Liver (tissue), 9 donors: ENCODE measurements around the gene AFAP1L2. TPM values are rescaled to one million over a fixed set of nuclear protein-coding genes. Genes with fewer than 3 reads are reported as not detected.

ENCODE experiments used
- DNase-seq: peaks from one replicate; pipeline ENCODE4 v3.0.0-alpha.2; 2017; ENCODE audit warnings: low spot score
- H3K27ac ChIP-seq, 2 donors: one replicate each; pipeline ENCODE4 v1.7.0; 2013; ENCODE audit warnings: inconsistent platforms in 2 of 2, low read length in 2 of 2, control low read depth in 1 of 2, low read depth in 1 of 2, mild to moderate bottlenecking in 1 of 2
- H3K27me3 ChIP-seq, 4 donors: one replicate each; pipeline versions ENCODE4 v1.6.1 to v1.7.0; 2013; ENCODE audit warnings: low read length in 3 of 4, inconsistent platforms in 1 of 4, mild to moderate bottlenecking in 1 of 4, moderate library complexity in 1 of 4; ENCODE audit not compliant: control insufficient read depth in 4 of 4, insufficient read depth in 4 of 4
- H3K36me3 ChIP-seq, 4 donors: one replicate each; pipeline versions ENCODE4 v1.6.1 to v1.7.0; 2013; ENCODE audit warnings: low read length in 3 of 4, mild to moderate bottlenecking in 3 of 4, low read depth in 1 of 4, moderate library complexity in 1 of 4; ENCODE audit not compliant: control insufficient read depth in 4 of 4, insufficient read depth in 3 of 4
- H3K4me1 ChIP-seq, 4 donors: one replicate each; pipeline versions ENCODE4 v1.6.1 to v1.7.0; 2013; ENCODE audit warnings: low read length in 3 of 4, mild to moderate bottlenecking in 3 of 4, moderate library complexity in 1 of 4; ENCODE audit not compliant: control insufficient read depth in 4 of 4, insufficient read depth in 4 of 4
- H3K4me3 ChIP-seq, 3 donors: one replicate each; pipeline versions ENCODE4 v1.6.1 to v1.7.0; 2013; ENCODE audit warnings: low read length in 3 of 3, control low read depth in 1 of 3, low read depth in 1 of 3, mild to moderate bottlenecking in 1 of 3
- H3K9ac ChIP-seq, 2 donors: one replicate each; pipeline ENCODE4 v1.7.0; 2013; ENCODE audit warnings: low read length in 2 of 2, mild to moderate bottlenecking in 2 of 2, moderate library complexity in 2 of 2, control low read depth in 1 of 2, low read depth in 1 of 2
- H3K9me3 ChIP-seq, 4 donors: one replicate each; pipeline versions ENCODE4 v1.6.1 to v1.7.0; 2013; ENCODE audit warnings: low read length in 3 of 4; ENCODE audit not compliant: control insufficient read depth in 4 of 4
- ATF3 ChIP-seq: IDR thresholded peaks from 2 replicates; pipeline ENCODE4 v1.6.1; 2016; ENCODE audit warnings: antibody characterized with exemption
- CTCF ChIP-seq: fragments of 150-350 bp; IDR thresholded peaks from 2 replicates; pipeline ENCODE4 v1.5.1; 2017; ENCODE audit warnings: improper control_type of control experiment, low read depth, low read length; ENCODE audit not compliant: missing input control
- EGR1 ChIP-seq, 2 donors: IDR thresholded peaks; 2 replicates each; pipeline ENCODE4 v1.6.1; 2016 to 2018; ENCODE audit warnings: antibody characterized with exemption in 2 of 2, low read depth in 2 of 2
- FOXA1 ChIP-seq: IDR thresholded peaks from 2 replicates; pipeline ENCODE4 v1.6.1; 2016; ENCODE audit warnings: antibody characterized with exemption
- FOXA2 ChIP-seq: IDR thresholded peaks from 2 replicates; pipeline ENCODE4 v1.6.1; 2016; ENCODE audit warnings: antibody characterized with exemption
- GABPA ChIP-seq, 2 donors: IDR thresholded peaks in 1 of 2; conservative IDR thresholded peaks in 1 of 2; 2 replicates each; pipeline ENCODE4 v1.6.1; 2016; ENCODE audit warnings: antibody characterized with exemption in 2 of 2, mild to moderate bottlenecking in 1 of 2, moderate library complexity in 1 of 2
- HNF4A ChIP-seq, 2 donors: conservative IDR thresholded peaks; 2 replicates each; pipeline ENCODE4 v1.6.1; 2016; ENCODE audit warnings: antibody characterized with exemption in 2 of 2, mild to moderate bottlenecking in 2 of 2
- HNF4G ChIP-seq: IDR thresholded peaks from 2 replicates; pipeline ENCODE4 v1.6.1; 2016; ENCODE audit warnings: antibody characterized with exemption
- JUND ChIP-seq, 2 donors: IDR thresholded peaks; 2 replicates each; pipeline ENCODE4 v1.6.1; 2016; ENCODE audit warnings: antibody characterized with exemption in 2 of 2
- MAX ChIP-seq: IDR thresholded peaks from 2 replicates; pipeline ENCODE4 v1.6.1; 2016; ENCODE audit warnings: antibody characterized with exemption
- RAD21 ChIP-seq, 2 donors: IDR thresholded peaks; 2 replicates each; pipeline ENCODE4 v1.6.1; 2016; ENCODE audit warnings: antibody characterized with exemption in 2 of 2, mild to moderate bottlenecking in 2 of 2
- RXRA ChIP-seq, 2 donors: IDR thresholded peaks; 2 replicates each; pipeline ENCODE4 v1.6.1; 2017 to 2018; ENCODE audit warnings: antibody characterized with exemption in 2 of 2, mild to moderate bottlenecking in 1 of 2
- SP1 ChIP-seq: IDR thresholded peaks from 2 replicates; pipeline ENCODE4 v1.6.1; 2018; ENCODE audit warnings: antibody characterized with exemption, mild to moderate bottlenecking
- YY1 ChIP-seq: IDR thresholded peaks from 2 replicates; pipeline ENCODE4 v1.6.1; 2016; ENCODE audit warnings: antibody characterized with exemption, mild to moderate bottlenecking
- WGBS: extraction: QIAGEN DNeasy Blood & Tissue Kit; methylation state at CpG from one replicate; pipeline ENCODE4 v1.1.7; 2013; 5-methylcytosine and 5-hydroxymethylcytosine counted together
- polyA plus RNA-seq, 2 donors: library from polyadenylated mRNA; stranded (reverse) in 1 of 2; unstranded in 1 of 2; fragments of 200-250 nt in 1 of 2; fragments of >200 nt in 1 of 2; fragmentation: Nextera tagmentation in 1 of 2; extraction: Ambion mirVana in 1 of 2; gene quantifications; one replicate each; pipeline versions ENCODE4 v1.2.1 to v1.2.3, GENCODE V29; 2013 to 2015
- total RNA-seq, 2 donors: library from RNA; depleted of rRNA; stranded (reverse); fragments of >200 nt; gene quantifications; one replicate each; pipeline ENCODE4 v1.2.3, GENCODE V29; 2014
- donor health status: healthy.
- donor health status: healthy.
- donor health status: healthy.
- donor health status: healthy.
- donor health status: healthy.

AFAP1L2 gene
- total and polyA plus RNA-seq, 4 donors = 0.53 to 1.8 (median 1.3) TPM

- Histone ChIP-seq H3K36me3 (peaks cover 11 to 85% (median 62%) of the 10 kb centered on the region in 4 donors), H3K27ac (no peak overlapping the region), H3K9ac (no peak overlapping the region), H3K27me3 (no peaks in the 10 kb centered on the region), H3K4me1 (no peaks in the 10 kb centered on the region), H3K9me3 (no peaks in the 10 kb centered on the region), H3K4me3 (no peak overlapping the region)
- no peak for DNase-seq
- TF ChIP-seq RAD21 (IDR thresholded peaks at IDR 0.05) = peak; percentile 26 to 71
- peak; percentile 42 for TF ChIP-seq CTCF
- TF ChIP-seq HNF4G = no peak
- 91% methylated on average over 9 of the region's 9 CpGs for WGBS
Observed at GRCh38 chr10:114437473-114438292, 33.4 kb upstream of the AFAP1L2 start.

- H3K9me3 ChIP-seq = no peaks in the 10 kb centered on the region
- no peak overlapping the region for H3K9ac ChIP-seq
- TF ChIP-seq RXRA (IDR thresholded peaks at IDR 0.05) = no peak
- no peak for TF ChIP-seq ATF3
- TF ChIP-seq FOXA1 = no peak
- TF ChIP-seq EGR1 (IDR thresholded peaks at IDR 0.05; ENCODE audit: low read depth in 2 of 2) = no peak
- no peak for TF ChIP-seq JUND (IDR thresholded peaks at IDR 0.05)
- no peak for TF ChIP-seq SP1
- TF ChIP-seq MAX = no peak
- no peak for TF ChIP-seq FOXA2
- no peak for TF ChIP-seq HNF4G
- TF ChIP-seq CTCF = no peak
- TF ChIP-seq GABPA (IDR thresholded peaks at IDR 0.05 in 1 of 2, conservative IDR thresholded peaks at IDR 0.05 in 1 of 2) = no peak
- TF ChIP-seq HNF4A (conservative IDR thresholded peaks at IDR 0.05) = no peak
- no peak for TF ChIP-seq RAD21 (IDR thresholded peaks at IDR 0.05)
- no peak for TF ChIP-seq YY1
- no peak overlapping the region for H3K4me3 ChIP-seq
- 96% methylated on average over 2 of the region's 2 CpGs for WGBS
- no peak overlapping the region for H3K27ac ChIP-seq
- DNase-seq = no peak
- H3K27me3 ChIP-seq = no peaks in the 10 kb centered on the region
- no peaks in the 10 kb centered on the region for H3K4me1 ChIP-seq
- peaks cover 9 to 82% (median 59%) of the 10 kb centered on the region in 4 donors for H3K36me3 ChIP-seq
Observed at GRCh38 chr10:114436941-114437340, 32.6 kb upstream of the AFAP1L2 start.
